GM19455 (cell line): Measurements from ENCODE around the gene LIG3.
"Not testable (repeated sequence)": the region's sequence is repeated elsewhere in the genome, so short reads cannot be mapped to it uniquely, and the experiment has no call there.

Source experiments
- ATAC-seq: cut with Tn5 transposase; IDR thresholded peaks from one replicate; pipeline ENCODE4 v1.9.1; 2021; ENCODE audit not compliant: unreplicated experiment

Gene LIG3

GRCh38 chr17:34998205-34998604 is 17.9 kb downstream of the LIG3 start:
- peak; percentile 73 for ATAC-seq

GRCh38 chr17:34999456-34999855 is 19.1 kb downstream of the LIG3 start:
- ATAC-seq: no peak

- not testable (repeated sequence) for ATAC-seq
These were observed 20.7 kb downstream of the LIG3 start for GRCh38 chr17:35000965-35001364.

GRCh38 chr17:35001549-35001948 is 21.2 kb downstream of the LIG3 start:
- ATAC-seq: no peak

- ATAC-seq: no peak
These were observed 22.7 kb downstream of the LIG3 start for GRCh38 chr17:35002876-35003551.

- no peak for ATAC-seq
These were observed 23.5 kb downstream of the LIG3 start for GRCh38 chr17:35003778-35004177.

- ATAC-seq: no peak
These were observed 26.0 kb downstream of the LIG3 start for GRCh38 chr17:35006345-35006744.

GRCh38 chr17:35006961-35007360 is 26.6 kb downstream of the LIG3 start:
- no peak for ATAC-seq

- ATAC-seq: no peak
These were observed 29.8 kb downstream of the LIG3 start for GRCh38 chr17:35010093-35010492.

GRCh38 chr17:35011671-35012216 is 31.4 kb downstream of the LIG3 start:
- ATAC-seq: no peak

- ATAC-seq: no peak
These were observed 36.1 kb downstream of the LIG3 start for GRCh38 chr17:35016369-35016768.

GRCh38 chr17:35017021-35017420 is 36.7 kb downstream of the LIG3 start:
- no peak for ATAC-seq

- no peak for ATAC-seq
These were observed 38.5 kb downstream of the LIG3 start for GRCh38 chr17:35018814-35019213.

GRCh38 chr17:35019386-35020179 is 39.3 kb downstream of the LIG3 start:
- no peak for ATAC-seq

GRCh38 chr17:35021520-35022380 is 41.4 kb downstream of the LIG3 start:
- no peak for ATAC-seq

GRCh38 chr17:35022536-35023063 is 42.3 kb downstream of the LIG3 start:
- ATAC-seq: no peak

- ATAC-seq: no peak
These were observed 43.2 kb downstream of the LIG3 start for GRCh38 chr17:35023538-35023937.

GRCh38 chr17:35025541-35025940 is 45.2 kb downstream of the LIG3 start:
- no peak for ATAC-seq

GRCh38 chr17:35028097-35028496 is 47.8 kb downstream of the LIG3 start:
- ATAC-seq: not testable (repeated sequence)

GRCh38 chr17:35028531-35029262 is 48.4 kb downstream of the LIG3 start:
- ATAC-seq: no peak
